A549 (cell line): ENCODE results near the gene RAP1GAP2. TPM values are rescaled to one million over a fixed set of nuclear protein-coding genes. Genes with fewer than 3 reads are reported as not detected.
A peak's percentile ranks its signal among the peaks of the same experiment; 100 is the strongest.

ENCODE experiments used
- ATAC-seq, 2 experiments: fragments of 200-7000 bp in 1 of 2; fragments of >200 bp in 1 of 2; cut with Nextera tagmentation in 1 of 2; cut with Tn5 transposase in 1 of 2; 3 replicates each; pipeline versions ENCODE4 v1.8.0 to v1.9.1; 2018 to 2020; ENCODE audit warnings: mild to moderate bottlenecking in 1 of 2, moderate library complexity in 1 of 2
- CTCF ChIA-PET: fragments of 300-600 bp; sonication (Branson Sonifier 250); formaldehyde crosslinking; extraction: SDS; loops from one replicate; lab custom pipeline; 2021; ENCODE audit warnings: antibody characterized with exemption, inconsistent platforms; lab: Yijun Ruan, JAX
- POLR2A ChIA-PET: fragments of 350-600 bp; formaldehyde crosslinking; extraction: SDS; loops from one replicate; lab custom pipeline; 2021; ENCODE audit warnings: antibody characterized with exemption, inconsistent platforms; lab: Yijun Ruan, JAX
- DNase-seq, 2 experiments: peaks; one replicate each; pipeline versions ENCODE4 v3.0.0 to v3.0.0-alpha.2; 2011 to 2016; ENCODE audit warnings: low read depth in 1 of 2, low spot score in 1 of 2
- FAIRE-seq: peaks from 2 replicates; lab custom pipeline; 2011; peaks lifted over from hg19 to GRCh38; lab: Jason Lieb, UNC
- H3K27ac ChIP-seq, 2 experiments: fragments of >200 bp; sonication (Bioruptor Twin); formaldehyde crosslinking; 3 replicates each; pipeline ENCODE4 v1.5.1; 2016 to 2017
- H3K4me1 ChIP-seq: fragments of >200 bp; sonication (Bioruptor Twin); formaldehyde crosslinking; 3 replicates; pipeline ENCODE4 v1.6.1; 2016
- H3K4me2 ChIP-seq: fragments of >200 bp; sonication (Bioruptor Twin); formaldehyde crosslinking; 3 replicates; pipeline ENCODE4 v1.6.1; 2016
- H3K4me3 ChIP-seq: fragments of >200 bp; sonication (Bioruptor Twin); formaldehyde crosslinking; 3 replicates; pipeline ENCODE4 v1.5.1; 2016
- H3K9me3 ChIP-seq: fragments of >200 bp; sonication (Bioruptor Twin); formaldehyde crosslinking; 3 replicates; pipeline ENCODE4 v1.6.1; 2016
- BHLHE40 ChIP-seq: IDR thresholded peaks from 2 replicates; pipeline ENCODE4 v1.6.1; 2012; ENCODE audit warnings: low read depth, low read length, inconsistent platforms
- CBX8 ChIP-seq: fragments of 200-600 bp; sonication (generic); IDR thresholded peaks from 2 replicates; pipeline ENCODE4 v1.6.1; 2016
- CEBPB ChIP-seq, 2 experiments: fragments of >200 bp in 1 of 2; sonication (Bioruptor Twin) in 1 of 2; formaldehyde crosslinking in 1 of 2; IDR thresholded peaks; 2 replicates each; pipeline ENCODE4 v1.6.1; 2012 to 2016
- CHD2 ChIP-seq: fragments of 150-350 bp; IDR thresholded peaks from 2 replicates; pipeline ENCODE4 v1.6.1; 2014; ENCODE audit warnings: low read length; ENCODE audit not compliant: partially characterized antibody
- FOXS1 ChIP-seq: fragments of 250-450 bp; sonication (Bioruptor Pico); IDR thresholded peaks from 2 replicates; pipeline ENCODE4 v1.5.0; 2020; ENCODE audit warnings: mild to moderate bottlenecking, moderate library complexity
- GATA3 ChIP-seq: IDR thresholded peaks from 2 replicates; pipeline ENCODE4 v1.6.1; 2012; ENCODE audit warnings: borderline replicate concordance
- HEYL ChIP-seq: fragments of 250-450 bp; sonication (Bioruptor Pico); IDR thresholded peaks from 2 replicates; pipeline ENCODE4 v1.8.0; 2021; ENCODE audit warnings: mild to moderate bottlenecking, moderate library complexity
- HOXB5 ChIP-seq: fragments of 250-450 bp; sonication (Bioruptor Pico); IDR thresholded peaks from 2 replicates; pipeline ENCODE4 v1.5.0; 2020; ENCODE audit warnings: mild to moderate bottlenecking, moderate library complexity
- KDM1A ChIP-seq: fragments of 200-600 bp; sonication (generic); IDR thresholded peaks from 2 replicates; pipeline ENCODE4 v1.6.1; 2016; ENCODE audit warnings: low read depth, mild to moderate bottlenecking
- KDM5A ChIP-seq: fragments of 200-600 bp; sonication (generic); IDR thresholded peaks from 2 replicates; pipeline ENCODE4 v1.6.1; 2016; ENCODE audit warnings: antibody characterized with exemption, mild to moderate bottlenecking
- MAFK ChIP-seq: fragments of 450-650 bp; IDR thresholded peaks from 2 replicates; pipeline ENCODE4 v1.6.1; 2014; ENCODE audit not compliant: partially characterized antibody
- MYC ChIP-seq: IDR thresholded peaks from 2 replicates; pipeline ENCODE4 v1.6.1; 2012; ENCODE audit warnings: mild to moderate bottlenecking, inconsistent platforms, low read length, improper control_type of control experiment, borderline replicate concordance
- NPAS2 ChIP-seq: fragments of 250-450 bp; sonication (Bioruptor Pico); IDR thresholded peaks from 2 replicates; pipeline ENCODE4 v1.8.0; 2022; ENCODE audit warnings: mild to moderate bottlenecking, moderate library complexity, borderline replicate concordance
- POLR2A ChIP-seq: IDR thresholded peaks from 2 replicates; pipeline ENCODE4 v1.6.1; 2012; ENCODE audit warnings: mild to moderate bottlenecking, low read length
- RAD21 ChIP-seq, 2 experiments: fragments of >200 bp in 1 of 2; sonication (Bioruptor Twin) in 1 of 2; formaldehyde crosslinking in 1 of 2; IDR thresholded peaks in 1 of 2; conservative IDR thresholded peaks in 1 of 2; 2 replicates in 1 of 2; 3 replicates in 1 of 2; pipeline ENCODE4 v1.6.1; 2012 to 2018; ENCODE audit warnings: inconsistent platforms in 1 of 2
- RARB ChIP-seq: fragments of 250-450 bp; sonication (Bioruptor Pico); IDR thresholded peaks from 2 replicates; pipeline ENCODE4 v1.8.0; 2021; ENCODE audit warnings: mild to moderate bottlenecking, moderate library complexity
- RCOR1 ChIP-seq: fragments of 150-350 bp; IDR thresholded peaks from 2 replicates; pipeline ENCODE4 v1.6.1; 2014; ENCODE audit warnings: antibody characterized with exemption, low read length, low read depth
- RFX5 ChIP-seq: fragments of 450-650 bp; IDR thresholded peaks from 2 replicates; pipeline ENCODE4 v1.7.1; 2014; ENCODE audit warnings: antibody characterized with exemption, mild to moderate bottlenecking, moderate library complexity
- SMC3 ChIP-seq: fragments of >200 bp; sonication (Bioruptor Twin); formaldehyde crosslinking; IDR thresholded peaks from 3 replicates; pipeline ENCODE4 v1.6.1; 2018; ENCODE audit warnings: inconsistent platforms
- TP53 ChIP-seq: fragments of 250-450 bp; sonication (Bioruptor Pico); IDR thresholded peaks from 2 replicates; pipeline ENCODE4 v1.5.0; 2021; ENCODE audit warnings: mild to moderate bottlenecking, moderate library complexity
- ZNF302 ChIP-seq: fragments of 250-450 bp; sonication (Bioruptor Pico); IDR thresholded peaks from 2 replicates; pipeline ENCODE4 v1.9.0; 2021; ENCODE audit warnings: inconsistent platforms, mild to moderate bottlenecking, moderate library complexity
- WGBS: methylation state at CpG from one replicate; pipeline ENCODE4 v1.1.6; 2017; ENCODE audit errors: missing lambda C conversion rate; 5-methylcytosine and 5-hydroxymethylcytosine counted together
- polyA plus RNA-seq, 4 experiments: library from polyadenylated mRNA; depleted of rRNA in 3 of 4; stranded (reverse); fragments of >200 nt; fragmentation: RNase III in 1 of 4; extraction: RNeasy Plus Mini Kit Qiagen cat#74134 plus additional on column Dnase treatment in 1 of 4; gene quantifications; 2 replicates in 3 of 4; 3 replicates in 1 of 4; pipeline ENCODE4 v1.2.3, GENCODE V29; 2011 to 2017
- TF ChIP-seq, protein P1 (sequence below): fragments of 250-450 bp; sonication (Bioruptor Pico); IDR thresholded peaks from 2 replicates; pipeline ENCODE4 v1.5.0; 2020; ENCODE audit warnings: low read depth, mild to moderate bottlenecking, moderate library complexity
- TF ChIP-seq, protein P2 (sequence below): fragments of 150-350 bp; IDR thresholded peaks from 2 replicates; pipeline ENCODE4 v1.6.1; 2014; ENCODE audit warnings: low read depth, mild to moderate bottlenecking, low read length
- TF ChIP-seq, protein P3 (sequence below): IDR thresholded peaks from 2 replicates; pipeline ENCODE4 v1.6.1; 2012
- TF ChIP-seq, protein P4 (sequence below): fragments of >200 bp; sonication (Bioruptor Twin); formaldehyde crosslinking; IDR thresholded peaks from 3 replicates; pipeline ENCODE4 v1.6.1; 2016

The RAP1GAP2 gene
- polyA plus RNA-seq, 2 of the 4 experiments (the other 2 are of a cell fraction), result 8.3 to 20.8 TPM

DNA sequence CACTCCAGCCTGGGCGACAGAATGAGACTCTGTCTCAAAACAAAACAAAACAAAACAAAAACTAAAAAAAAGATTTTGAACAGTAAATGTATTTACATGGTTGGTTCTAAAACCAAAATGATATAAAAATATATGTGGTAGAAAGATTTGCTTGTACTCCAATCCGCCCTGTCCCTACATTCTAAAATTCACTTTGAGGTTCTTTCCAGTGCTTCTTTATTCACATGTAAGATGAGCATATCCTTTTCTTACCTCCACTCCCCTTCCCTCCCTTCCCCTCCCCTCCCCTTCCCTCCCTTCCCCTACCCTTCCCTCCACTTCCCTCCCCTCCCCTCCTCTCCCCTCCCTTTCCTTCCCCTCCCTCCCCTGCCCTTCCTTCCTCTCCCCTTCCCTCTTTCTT is 34.4 kb downstream of the RAP1GAP2 start:
- Histone ChIP-seq H3K4me3 (no peak overlapping the region), H3K4me1 (peaks cover 12% of the 10 kb centered on the region), H3K27ac (no peak overlapping the region), H3K9me3 (no peaks in the 10 kb centered on the region), H3K4me2 (no peak overlapping the region)
- WGBS, result 81% methylated on average over 2 of the region's 2 CpGs
- no peak for DNase-seq
- ATAC-seq, result no peak
- FAIRE-seq, result no peak
- TF ChIP-seq MAFK (no peak), SMC3 (no peak)
- ChIA-PET CTCF (interaction anchor here (1.0 to 19.0 kb wide), 5 partner anchors 8 to 196 kb away, joined by 4 to 299 read pairs (median 34); no protein-coding TSS in a partner anchor), POLR2A (no interaction called here)

DNA sequence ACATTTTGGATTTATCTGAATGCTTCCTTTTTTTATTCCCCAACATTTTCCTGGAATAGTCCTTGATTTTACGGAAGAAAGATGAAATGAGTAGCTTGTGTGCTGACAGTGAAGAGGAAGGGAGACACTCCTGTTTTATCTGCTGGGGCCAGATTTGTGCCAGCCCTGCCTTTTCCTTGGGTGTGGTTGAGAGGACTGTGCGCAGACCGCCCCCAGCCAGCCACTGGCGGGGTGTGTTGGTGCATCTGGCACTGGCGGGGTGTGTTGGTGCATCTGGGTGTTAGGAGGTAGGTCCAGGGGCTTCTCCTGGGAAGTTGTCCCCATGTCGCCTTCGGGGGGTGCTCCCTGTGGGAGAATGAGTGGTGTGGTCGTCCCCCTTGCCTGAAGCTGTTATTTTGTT is 39.5 kb downstream of the RAP1GAP2 start:
- ChIA-PET CTCF (interaction anchor here (1.2 to 19.0 kb wide), 8 partner anchors 9 to 812 kb away, joined by 3 to 299 read pairs (median 6); no protein-coding TSS in a partner anchor), POLR2A (no interaction called here)
- Histone ChIP-seq H3K9me3 (no peaks in the 10 kb centered on the region), H3K4me1 (peaks cover 8% of the 10 kb centered on the region; the same call in 1 of the 3 replicates), H3K4me3 (no peak overlapping the region), H3K27ac (peak overlapping the region in 1 of 2 experiments; percentile 26; a peak in 1 of 6 replicates), H3K4me2 (no peak overlapping the region)
- DNase-seq (no peak), FAIRE-seq (no peak), ATAC-seq (peak; percentile 41 to 43; a peak in 4 of 6 replicates)
- no peak for TF ChIP-seq HEYL
- no peak for TF ChIP-seq CHD2
- TF ChIP-seq, protein P1, sequence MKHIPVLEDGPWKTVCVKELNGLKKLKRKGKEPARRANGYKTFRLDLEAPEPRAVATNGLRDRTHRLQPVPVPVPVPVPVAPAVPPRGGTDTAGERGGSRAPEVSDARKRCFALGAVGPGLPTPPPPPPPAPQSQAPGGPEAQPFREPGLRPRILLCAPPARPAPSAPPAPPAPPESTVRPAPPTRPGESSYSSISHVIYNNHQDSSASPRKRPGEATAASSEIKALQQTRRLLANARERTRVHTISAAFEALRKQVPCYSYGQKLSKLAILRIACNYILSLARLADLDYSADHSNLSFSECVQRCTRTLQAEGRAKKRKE (CRISPR knock-in tag), result no peak
- no peak for TF ChIP-seq HOXB5 (CRISPR knock-in tag)
- no peak for TF ChIP-seq MYC
- no peak for TF ChIP-seq KDM5A
- TF ChIP-seq CBX8, result no peak
- TF ChIP-seq BHLHE40, result no peak
- TF ChIP-seq, protein P2, sequence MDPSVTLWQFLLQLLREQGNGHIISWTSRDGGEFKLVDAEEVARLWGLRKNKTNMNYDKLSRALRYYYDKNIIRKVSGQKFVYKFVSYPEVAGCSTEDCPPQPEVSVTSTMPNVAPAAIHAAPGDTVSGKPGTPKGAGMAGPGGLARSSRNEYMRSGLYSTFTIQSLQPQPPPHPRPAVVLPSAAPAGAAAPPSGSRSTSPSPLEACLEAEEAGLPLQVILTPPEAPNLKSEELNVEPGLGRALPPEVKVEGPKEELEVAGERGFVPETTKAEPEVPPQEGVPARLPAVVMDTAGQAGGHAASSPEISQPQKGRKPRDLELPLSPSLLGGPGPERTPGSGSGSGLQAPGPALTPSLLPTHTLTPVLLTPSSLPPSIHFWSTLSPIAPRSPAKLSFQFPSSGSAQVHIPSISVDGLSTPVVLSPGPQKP, result no peak
- WGBS, result 65% methylated on average over 8 of the region's 8 CpGs

DNA sequence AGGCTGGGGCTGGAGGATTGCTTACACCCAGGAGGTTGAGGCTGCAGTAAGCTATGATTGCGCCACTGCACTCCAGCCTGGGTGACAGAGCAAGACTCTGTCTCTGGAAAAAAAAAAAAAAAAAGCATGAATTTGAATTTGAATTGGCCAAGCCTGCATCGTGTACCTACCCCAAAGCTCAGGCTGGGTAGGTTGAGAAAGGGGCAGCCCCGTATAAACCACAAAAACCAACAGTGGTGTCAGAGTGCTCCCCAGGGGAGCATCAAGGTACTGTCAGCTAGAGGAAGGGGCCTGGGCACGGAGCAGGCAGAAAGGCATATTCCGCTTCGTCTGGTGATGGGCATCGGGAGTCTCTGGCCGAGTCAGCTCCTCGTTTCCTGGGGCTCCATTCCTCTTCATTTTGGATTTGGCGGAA is 40.9 kb downstream of the RAP1GAP2 start:
- WGBS, result 84% methylated on average over 10 of the region's 10 CpGs
- no peak overlapping the region for H3K27ac ChIP-seq
- TF ChIP-seq RAD21 (conservative IDR thresholded peaks at IDR 0.05 in 1 of 2, IDR thresholded peaks at IDR 0.05 in 1 of 2), result peak in 1 of 2 experiments; percentile 36; a peak in 2 of 5 replicates
- peak in 1 of 2 experiments; percentile 23; a peak in 1 of 4 replicates for TF ChIP-seq CEBPB (IDR thresholded peaks at IDR 0.05)
- TF ChIP-seq, protein P3, sequence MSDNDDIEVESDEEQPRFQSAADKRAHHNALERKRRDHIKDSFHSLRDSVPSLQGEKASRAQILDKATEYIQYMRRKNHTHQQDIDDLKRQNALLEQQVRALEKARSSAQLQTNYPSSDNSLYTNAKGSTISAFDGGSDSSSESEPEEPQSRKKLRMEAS, result no peak
- TF ChIP-seq RFX5, result no peak
- FAIRE-seq (no peak), DNase-seq (no peak), ATAC-seq (peak in 1 of 2 experiments; percentile 66; a peak in 2 of 6 replicates)
- no peaks in the 10 kb centered on the region for H3K9me3 ChIP-seq
- CTCF ChIA-PET, result interaction anchor here (1.0 to 19.0 kb wide), 7 partner anchors 10 to 810 kb away, joined by 3 to 299 read pairs (median 9); no protein-coding TSS in a partner anchor
- H3K4me1 ChIP-seq, result peaks cover 13% of the 10 kb centered on the region; the same call in 1 of the 3 replicates
- no peak overlapping the region for H3K4me2 ChIP-seq
- POLR2A ChIA-PET, result no interaction called here
- no peak overlapping the region for H3K4me3 ChIP-seq

DNA sequence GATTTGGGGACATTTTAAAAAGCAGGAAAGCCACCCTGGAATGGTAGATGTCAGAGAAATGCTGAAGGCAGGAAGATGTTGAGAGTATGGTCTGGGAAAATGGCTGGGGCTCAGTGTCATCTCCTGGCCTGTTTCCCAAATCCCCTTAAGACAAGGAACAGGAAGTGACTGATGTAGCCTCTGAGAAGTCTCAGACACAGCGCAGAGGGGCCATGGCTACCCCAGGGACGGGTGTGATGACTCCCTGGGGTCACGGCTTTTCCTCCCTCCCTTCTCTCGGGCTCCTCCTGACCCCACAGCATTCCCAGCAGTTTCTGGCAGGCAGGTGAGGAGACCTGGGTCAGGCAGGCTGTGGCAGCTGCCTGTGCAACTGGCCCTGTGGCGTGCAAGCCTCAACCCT is 45.4 kb downstream of the RAP1GAP2 start:
- no peak overlapping the region for H3K4me2 ChIP-seq
- ATAC-seq (no peak), DNase-seq (no peak), FAIRE-seq (no peak)
- peaks cover 31% of the 10 kb centered on the region for H3K4me1 ChIP-seq
- no peak for TF ChIP-seq POLR2A
- TF ChIP-seq NPAS2 (CRISPR knock-in tag), result no peak
- TF ChIP-seq, protein P2, result no peak
- TF ChIP-seq, protein P4, sequence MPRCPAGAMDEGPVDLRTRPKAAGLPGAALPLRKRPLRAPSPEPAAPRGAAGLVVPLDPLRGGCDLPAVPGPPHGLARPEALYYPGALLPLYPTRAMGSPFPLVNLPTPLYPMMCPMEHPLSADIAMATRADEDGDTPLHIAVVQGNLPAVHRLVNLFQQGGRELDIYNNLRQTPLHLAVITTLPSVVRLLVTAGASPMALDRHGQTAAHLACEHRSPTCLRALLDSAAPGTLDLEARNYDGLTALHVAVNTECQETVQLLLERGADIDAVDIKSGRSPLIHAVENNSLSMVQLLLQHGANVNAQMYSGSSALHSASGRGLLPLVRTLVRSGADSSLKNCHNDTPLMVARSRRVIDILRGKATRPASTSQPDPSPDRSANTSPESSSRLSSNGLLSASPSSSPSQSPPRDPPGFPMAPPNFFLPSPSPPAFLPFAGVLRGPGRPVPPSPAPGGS, result no peak
- TF ChIP-seq RARB (CRISPR knock-in tag), result no peak
- TF ChIP-seq ZNF302 (CRISPR knock-in tag), result no peak
- no peak for TF ChIP-seq TP53 (CRISPR knock-in tag)
- TF ChIP-seq CBX8, result no peak
- no peak for TF ChIP-seq RCOR1
- no peak for TF ChIP-seq BHLHE40
- TF ChIP-seq RAD21 (conservative IDR thresholded peaks at IDR 0.05 in 1 of 2, IDR thresholded peaks at IDR 0.05 in 1 of 2), result no peak
- no peak for TF ChIP-seq FOXS1 (CRISPR knock-in tag)
- TF ChIP-seq GATA3, result no peak
- no peak for TF ChIP-seq KDM1A
- no peak overlapping the region for H3K4me3 ChIP-seq
- POLR2A ChIA-PET, result no interaction called here
- CTCF ChIA-PET, result interaction anchor here (1.2 to 19.0 kb wide), 3 partner anchors 8 to 171 kb away, joined by 4 to 550 read pairs (median 267); no protein-coding TSS in a partner anchor
- peak overlapping the region; percentile 48 to 76; a peak in 5 of 6 replicates for H3K27ac ChIP-seq
- WGBS, result 67% methylated on average over 5 of the region's 5 CpGs
- no peaks in the 10 kb centered on the region for H3K9me3 ChIP-seq
